Lung (tissue), 12 donors: ENCODE data around the gene BAK1. TPM values are rescaled to one million over a fixed set of nuclear protein-coding genes. Genes with fewer than 3 reads are reported as not detected.
A peak's percentile ranks its signal among the peaks of the same experiment; 100 is the strongest.

Experiments used
- ATAC-seq: fragments of 200-7000 bp; cut with Tn5 transposase; one replicate; pipeline ENCODE4 v1.9.1; 2020; ENCODE audit warnings: moderate number of reproducible peaks; ENCODE audit not compliant: insufficient read depth, low FRiP score
- DNase-seq, 3 donors: peaks; one replicate each; pipeline ENCODE4 v3.0.0-alpha.2; 2013 to 2017
- H3K27ac ChIP-seq, 2 donors: one replicate each; pipeline ENCODE4 v1.5.1; 2013; ENCODE audit warnings: mild to moderate bottlenecking in 2 of 2, moderate library complexity in 2 of 2, control low read depth in 1 of 2, inconsistent platforms in 1 of 2, low read depth in 1 of 2, low read length in 1 of 2
- H3K27me3 ChIP-seq, 3 donors: one replicate each; pipeline ENCODE4 v1.5.1; 2013; ENCODE audit warnings: low read length in 2 of 3; ENCODE audit not compliant: control insufficient read depth in 3 of 3, insufficient read depth in 3 of 3
- H3K36me3 ChIP-seq, 4 donors: one replicate each; pipeline ENCODE4 v1.5.1; 2013; ENCODE audit warnings: low read length in 4 of 4, mild to moderate bottlenecking in 1 of 4, moderate library complexity in 1 of 4; ENCODE audit not compliant: control insufficient read depth in 4 of 4, insufficient read depth in 4 of 4
- H3K4me1 ChIP-seq, 5 donors: one replicate each; pipeline ENCODE4 v1.5.1; 2013; ENCODE audit warnings: low read length in 5 of 5, mild to moderate bottlenecking in 2 of 5, moderate library complexity in 1 of 5; ENCODE audit not compliant: control insufficient read depth in 5 of 5, insufficient read depth in 5 of 5
- H3K4me3 ChIP-seq: one replicate; pipeline ENCODE4 v1.5.1; 2013; ENCODE audit warnings: mild to moderate bottlenecking, control low read depth, moderate library complexity
- H3K9ac ChIP-seq, 2 donors: one replicate each; pipeline ENCODE4 v1.5.1; 2013; ENCODE audit warnings: low read length in 2 of 2, control low read depth in 1 of 2; ENCODE audit not compliant: insufficient read depth in 1 of 2
- H3K9me3 ChIP-seq, 4 donors: one replicate each; pipeline ENCODE4 v1.5.1; 2013; ENCODE audit warnings: low read length in 3 of 4, mild to moderate bottlenecking in 1 of 4, moderate library complexity in 1 of 4; ENCODE audit not compliant: control insufficient read depth in 4 of 4, insufficient read depth in 3 of 4
- CTCF ChIP-seq: IDR thresholded peaks from 2 replicates; pipeline ENCODE4 v1.5.1; 2012; ENCODE audit warnings: mild to moderate bottlenecking; ENCODE audit errors: control extremely low read depth, extremely low read depth
- WGBS, 2 donors: extraction: QIAGEN DNeasy Blood & Tissue Kit; methylation state at CpG; one replicate each; pipeline ENCODE4 v1.1.7; 2013; 5-methylcytosine and 5-hydroxymethylcytosine counted together
- polyA plus RNA-seq, 2 donors: library from polyadenylated mRNA; stranded (reverse); fragments of 200-250 nt; gene quantifications; one replicate each; pipeline ENCODE4 v1.2.1, GENCODE V29; 2013
- total RNA-seq, 2 donors: library from RNA; depleted of rRNA in 1 of 2; stranded (reverse); fragments of >200 nt in 1 of 2; gene quantifications; one replicate each; pipeline ENCODE4 v1.2.1, GENCODE V29; 2014 to 2021
- donor health status: control.
- donor health status: control.
- donor health status: Bipolar disorder and iron deficiency.
- donor health status: healthy.
- donor health status: DM: yes; HTN: yes; CAD: no.

BAK1 gene
- total and polyA plus RNA-seq, 4 donors: 7.4 to 25.6 (median 18.9) TPM

DNA sequence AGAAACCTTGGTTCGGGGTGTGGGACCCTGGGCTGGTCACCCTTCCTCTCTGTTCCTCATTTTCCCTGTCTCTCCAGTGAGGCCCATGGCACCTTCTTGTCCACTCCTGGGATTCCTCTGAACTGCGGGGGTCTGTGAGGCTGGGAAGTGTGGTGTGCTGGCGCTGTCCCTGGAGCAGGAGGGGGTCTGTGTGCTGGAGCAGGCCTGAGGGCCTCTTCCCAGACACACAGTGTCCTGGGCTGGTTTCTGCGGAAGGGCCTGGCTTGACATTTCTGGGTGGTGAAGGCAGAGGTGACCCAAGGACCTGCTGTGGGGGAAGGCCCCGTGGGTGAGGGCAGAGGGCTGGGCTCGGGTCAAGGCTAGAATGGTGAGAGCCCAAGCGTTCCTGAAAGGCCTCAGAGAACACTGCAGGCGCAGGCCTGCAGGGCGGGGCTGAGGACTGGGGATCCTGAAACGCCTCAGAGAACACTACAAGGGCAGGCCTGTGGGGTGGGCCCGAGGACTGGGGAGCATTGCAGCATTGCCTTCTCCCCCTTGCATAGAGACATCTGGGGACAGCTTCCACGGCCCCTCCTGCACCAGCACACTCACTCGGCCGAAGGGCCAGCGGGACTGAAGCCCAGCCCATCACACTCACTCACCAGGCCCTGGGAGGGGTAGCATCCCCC is 10.6 kb upstream of the BAK1 start:
- DNase-seq (no peak), ATAC-seq (peak; percentile 53)
- H3K27ac ChIP-seq: peak overlapping the region; percentile 71 to 94
- H3K27me3 ChIP-seq: peaks cover 0 to 4% (median 0%) of the 10 kb centered on the region in 3 donors
- no peaks in the 10 kb centered on the region for H3K9me3 ChIP-seq
- peaks cover 3 to 29% (median 19%) of the 10 kb centered on the region in 5 donors for H3K4me1 ChIP-seq
- no peak for TF ChIP-seq CTCF
- no peak overlapping the region for H3K4me3 ChIP-seq
- no peak overlapping the region for H3K9ac ChIP-seq
- no peaks in the 10 kb centered on the region for H3K36me3 ChIP-seq
- WGBS, 2 donors: 58 to 78% methylated on average over 13 to 15 of the region's 15 CpGs

DNA sequence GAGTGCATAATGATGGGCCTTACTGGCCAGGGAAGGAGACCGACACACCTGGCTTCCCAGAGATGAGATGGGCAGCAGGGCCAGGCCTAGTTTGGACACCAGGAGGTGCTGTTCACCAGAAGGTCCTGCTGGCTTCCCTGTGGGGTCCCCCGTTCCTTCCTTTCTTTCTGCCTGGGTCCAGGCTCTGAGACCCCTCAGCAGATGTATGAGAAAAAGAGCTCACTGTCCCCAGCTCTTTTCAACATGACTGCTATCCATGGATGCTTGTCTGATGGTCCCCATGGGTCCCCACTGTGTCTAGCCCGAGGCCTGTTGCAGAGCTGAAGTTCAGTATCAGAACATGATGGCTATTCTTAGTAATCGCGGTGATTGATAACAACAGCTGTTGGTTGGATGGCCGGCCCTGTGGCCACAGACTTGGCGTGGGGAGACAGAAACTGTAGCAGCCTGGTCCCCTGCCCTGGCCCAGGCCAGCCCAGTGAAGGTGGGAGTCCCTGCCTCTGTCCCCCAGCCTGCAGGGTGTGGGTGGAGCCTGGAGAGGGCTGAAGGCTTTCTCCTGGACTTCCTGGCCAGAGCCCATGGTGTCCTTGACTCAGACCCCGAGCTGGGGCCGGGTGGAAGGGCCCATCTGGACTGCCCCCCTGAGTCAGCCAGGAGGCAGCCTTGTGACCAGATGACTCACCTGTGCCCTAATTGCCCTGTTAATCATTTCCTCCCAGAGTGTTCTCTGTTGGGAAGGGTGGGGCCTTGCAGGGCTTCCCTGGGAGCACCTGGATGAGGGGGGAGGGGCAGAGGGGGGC is 9.9 kb upstream of the BAK1 start:
- H3K36me3 ChIP-seq: no peaks in the 10 kb centered on the region
- TF ChIP-seq CTCF: peak; percentile 51
- H3K27ac ChIP-seq: peak overlapping the region; percentile 76 to 94
- 30% methylated on average over 9 of the region's 9 CpGs for WGBS, 2 donors
- H3K4me1 ChIP-seq: peaks cover 3 to 31% (median 19%) of the 10 kb centered on the region in 5 donors
- ATAC-seq: peak; percentile 66
- no peaks in the 10 kb centered on the region for H3K9me3 ChIP-seq
- DNase-seq: peak; percentile 72 to 75 (median 73)
- H3K9ac ChIP-seq: peak overlapping the region in 1 of 2 donors; percentile 53
- H3K27me3 ChIP-seq: peaks cover 0 to 4% (median 0%) of the 10 kb centered on the region in 3 donors
- H3K4me3 ChIP-seq: no peak overlapping the region

GRCh38 chr6:33589392-33589730 is 9.3 kb upstream of the BAK1 start:
- H3K4me3 ChIP-seq: no peak overlapping the region
- H3K36me3 ChIP-seq: no peaks in the 10 kb centered on the region
- no peak for TF ChIP-seq CTCF
- 48 to 76% methylated on average over 4 of the region's 4 CpGs for WGBS, 2 donors
- DNase-seq: peak in 1 of 3 donors; percentile 67
- H3K9me3 ChIP-seq: no peaks in the 10 kb centered on the region
- H3K27me3 ChIP-seq: peaks cover 0 to 4% (median 0%) of the 10 kb centered on the region in 3 donors
- H3K27ac ChIP-seq: peak overlapping the region; percentile 76 to 94
- H3K4me1 ChIP-seq: peaks cover 3 to 31% (median 19%) of the 10 kb centered on the region in 5 donors
- ATAC-seq: no peak
- no peak overlapping the region for H3K9ac ChIP-seq
